Kidney (tissue), 22 donors: ENCODE measurements around the gene AMPH. TPM values are rescaled to one million over a fixed set of nuclear protein-coding genes. Genes with fewer than 3 reads are reported as not detected.

ENCODE experiments used
- DNase-seq, 5 donors: peaks; one replicate each; pipeline ENCODE4 v3.0.0-alpha.2; 2013 to 2020
- FAIRE-seq: peaks from 2 replicates; lab custom pipeline; 2012; peaks lifted over from hg19 to GRCh38; lab: Jason Lieb, UNC
- H3K27ac ChIP-seq, 2 donors: one replicate each; pipeline ENCODE4 v1.7.0; 2013; ENCODE audit warnings: low read depth in 2 of 2, low read length in 2 of 2, inconsistent platforms in 1 of 2
- H3K27me3 ChIP-seq: one replicate; pipeline ENCODE4 v1.7.1; 2013; ENCODE audit warnings: low read length, inconsistent platforms; ENCODE audit not compliant: control insufficient read depth, insufficient read depth
- H3K36me3 ChIP-seq, 3 donors: one replicate each; pipeline versions ENCODE4 v1.7.0 to v1.7.1; 2013; ENCODE audit warnings: low read length in 3 of 3, control low read depth in 1 of 3, inconsistent platforms in 1 of 3; ENCODE audit not compliant: insufficient read depth in 3 of 3, control insufficient read depth in 2 of 3
- H3K4me1 ChIP-seq, 3 donors: one replicate each; pipeline versions ENCODE4 v1.7.0 to v1.7.1; 2013; ENCODE audit warnings: low read length in 3 of 3, inconsistent platforms in 1 of 3, low read depth in 1 of 3; ENCODE audit not compliant: control insufficient read depth in 2 of 3, insufficient read depth in 2 of 3
- H3K4me3 ChIP-seq, 3 donors: one replicate each; pipeline versions ENCODE4 v1.7.0 to v1.8.1; 2013; ENCODE audit warnings: low read length in 3 of 3, control low read depth in 1 of 3, inconsistent platforms in 1 of 3
- H3K9ac ChIP-seq, 3 donors: one replicate each; pipeline versions ENCODE4 v1.7.0 to v1.7.1; 2013; ENCODE audit warnings: low read length in 3 of 3, control low read depth in 1 of 3, inconsistent platforms in 1 of 3
- H3K9me3 ChIP-seq, 3 donors: one replicate each; pipeline versions ENCODE4 v1.7.0 to v1.7.1; 2013; ENCODE audit warnings: low read length in 3 of 3, control low read depth in 1 of 3, inconsistent platforms in 1 of 3; ENCODE audit not compliant: control insufficient read depth in 2 of 3, insufficient read depth in 1 of 3
- CTCF ChIP-seq: IDR thresholded peaks from 3 replicates; pipeline ENCODE4 v1.5.1; 2012; ENCODE audit warnings: mild to moderate bottlenecking, moderate library complexity, borderline replicate concordance; ENCODE audit not compliant: insufficient read depth; ENCODE audit errors: extremely low read depth
- intact Hi-C: fragments of 100-400 bp; cut with DNase I; formaldehyde crosslinking; loops from one replicate; pipeline ENCODE4 v1.11.1; 2022
- long read RNA-seq, 10 donors: library from polyadenylated mRNA in 1 of 10; unstranded in 1 of 10; transcript quantifications; one replicate each; pipeline ENCODE4 v2.0.0 and lab custom pipeline, GENCODE V29; 2021 to 2026
- polyA plus RNA-seq: library from polyadenylated mRNA; stranded (reverse); fragments of 350-450 nt; fragmentation: Illumina TruSeq; extraction: RNeasy Lipid Tissue Mini Kit (QIAGEN cat#74804); gene quantifications from one replicate; pipeline ENCODE4 v1.2.3, GENCODE V29; 2014; ENCODE audit warnings: low read depth, low replicate concordance; ENCODE audit not compliant: insufficient read depth
- total RNA-seq: library from RNA; stranded (reverse); fragmentation: NEBNext Ultra II Directional; extraction: Animal tissue kit (Norgen Biotek cat#: 25700); gene quantifications from one replicate; pipeline ENCODE4 v1.2.1, GENCODE V29; 2021
- donor health status: control.
- donor health status: control.
- donor health status: control.
- donor health status: control.
- donor health status: control.
- donor health status: DM: yes; HTN: yes; CAD: no.
- donor health status: Normal renal cell carcinoma (clear cell type).

Gene AMPH
- total RNA-seq (1.2 TPM), polyA plus RNA-seq (1.4 TPM)
- long read RNA-seq, donor 1, partial matches to known transcripts, result 0 of 3 reads
- long read RNA-seq, donor 1, other reads (novel, unspliced or antisense), result 0 of 3 reads
- long read RNA-seq, donor 2, result 0 reads
- long read RNA-seq, donor 3, result 0 reads
- long read RNA-seq, donor 4, partial matches to known transcripts, result 0 of 1 reads
- long read RNA-seq, donor 4, other reads (novel, unspliced or antisense), result 0 of 1 reads
- long read RNA-seq, donor 5, partial matches to known transcripts, result 0 of 1 reads
- long read RNA-seq, donor 5, other reads (novel, unspliced or antisense), result 0 of 1 reads
- long read RNA-seq, donor 6, partial matches to known transcripts, result 0 of 2 reads
- long read RNA-seq, donor 6, other reads (novel, unspliced or antisense), result 0 of 2 reads
- long read RNA-seq, donor 7, partial matches to known transcripts, result 1 of 1 reads
- long read RNA-seq, donor 7, other reads (novel, unspliced or antisense), result 0 of 1 reads
- long read RNA-seq, donor 8, partial matches to known transcripts, result 0 of 4 reads
- long read RNA-seq, donor 8, other reads (novel, unspliced or antisense), result 0 of 4 reads
- long read RNA-seq, donor 9, result 0 reads
- long read RNA-seq, donor 10, result 0 reads

DNA sequence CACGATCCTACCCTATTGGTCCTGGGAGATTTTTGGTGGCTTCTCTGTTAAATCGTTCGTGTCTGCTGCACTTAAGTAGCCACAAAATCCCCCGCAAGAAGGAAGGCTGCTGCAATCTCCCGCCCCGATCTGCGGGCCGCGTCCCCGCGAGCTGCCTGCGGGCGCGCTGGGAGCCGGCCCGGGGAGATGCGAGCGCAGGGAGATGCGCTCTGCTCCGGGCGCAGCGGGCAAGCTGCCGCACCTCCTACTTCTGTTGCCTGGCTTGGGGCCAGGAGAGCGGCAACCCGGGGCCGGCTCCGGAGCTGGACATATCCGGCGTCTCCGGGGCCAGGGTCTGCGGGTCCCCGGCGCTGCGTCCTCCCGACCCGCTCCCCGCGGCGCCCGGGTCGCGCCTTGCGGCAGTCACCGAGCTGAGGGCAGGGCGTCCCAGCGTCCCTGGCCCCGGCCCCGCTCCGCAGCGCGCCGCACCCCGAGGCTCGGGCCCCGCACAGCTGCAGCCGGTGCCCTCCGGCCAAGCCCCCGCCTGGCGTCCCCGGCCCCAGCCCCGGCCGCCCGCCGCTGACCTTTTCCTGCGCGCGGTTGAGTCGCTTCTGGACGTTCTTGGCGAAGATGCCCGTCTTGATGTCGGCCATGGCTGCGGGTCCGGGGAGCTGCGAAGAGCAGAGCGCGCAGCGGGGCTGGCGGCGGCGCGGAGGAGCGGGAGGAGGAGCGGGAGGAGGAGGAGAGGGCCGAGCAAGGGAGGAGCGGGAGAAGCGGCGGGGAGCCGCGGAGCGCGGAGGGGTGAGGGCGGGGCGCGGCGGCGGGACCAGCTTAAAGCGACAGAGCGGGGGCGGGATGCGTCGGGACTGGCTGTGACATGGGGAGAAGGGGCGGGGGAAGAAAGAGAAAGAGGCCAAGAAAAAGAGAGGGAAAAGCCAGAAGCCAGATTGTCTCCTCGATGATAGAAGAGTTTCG lies at the start of gene AMPH:
Gene AMPH, minus strand, starts transcription at position 654 of the 954 bp plus-strand sequence. Its CDS starts 22 bp downstream, at position 632.
- no peaks in the 10 kb centered on the region for H3K27me3 ChIP-seq
- no peak for FAIRE-seq
- H3K27ac ChIP-seq, result no peak within 1 kb of the TSS
- intact Hi-C loops, result no loop called here
- no peaks in the 10 kb centered on the region for H3K36me3 ChIP-seq
- H3K4me1 ChIP-seq, result no peaks in the 10 kb centered on the region
- DNase-seq, result peak; percentile 80 to 89 (median 87)
- H3K9me3 ChIP-seq, result no peaks in the 10 kb centered on the region
- H3K4me3 ChIP-seq, result peak within 1 kb of the TSS in 1 of 3 donors; percentile 57
- TF ChIP-seq CTCF, result no peak
- no peak within 1 kb of the TSS for H3K9ac ChIP-seq

GRCh38 chr7:38679419-38679818 lies 48.2 kb upstream of the AMPH start:
- intact Hi-C loops, result no loop called here
- no peaks in the 10 kb centered on the region for H3K36me3 ChIP-seq
- H3K27me3 ChIP-seq, result no peaks in the 10 kb centered on the region
- FAIRE-seq (no peak), DNase-seq (no peak)
- TF ChIP-seq CTCF, result no peak
- H3K4me3 ChIP-seq, result no peak overlapping the region
- no peaks in the 10 kb centered on the region for H3K9me3 ChIP-seq
- no peak overlapping the region for H3K9ac ChIP-seq
- H3K27ac ChIP-seq, result no peak overlapping the region
- H3K4me1 ChIP-seq, result no peaks in the 10 kb centered on the region

GRCh38 chr7:38678698-38679054 lies 47.5 kb upstream of the AMPH start:
- H3K27me3 ChIP-seq, result no peaks in the 10 kb centered on the region
- no peaks in the 10 kb centered on the region for H3K4me1 ChIP-seq
- no peak overlapping the region for H3K27ac ChIP-seq
- intact Hi-C loops, result no loop called here
- no peaks in the 10 kb centered on the region for H3K36me3 ChIP-seq
- H3K9me3 ChIP-seq, result no peaks in the 10 kb centered on the region
- DNase-seq (no peak), FAIRE-seq (no peak)
- TF ChIP-seq CTCF, result no peak
- H3K9ac ChIP-seq, result no peak overlapping the region
- no peak overlapping the region for H3K4me3 ChIP-seq
